ENCODE data around the gene TMEM176A.
"Not testable (repeated sequence)": the region's sequence is repeated elsewhere in the genome, so short reads cannot be mapped to it uniquely, and the experiment has no call there.

Gene TMEM176A

DNA sequence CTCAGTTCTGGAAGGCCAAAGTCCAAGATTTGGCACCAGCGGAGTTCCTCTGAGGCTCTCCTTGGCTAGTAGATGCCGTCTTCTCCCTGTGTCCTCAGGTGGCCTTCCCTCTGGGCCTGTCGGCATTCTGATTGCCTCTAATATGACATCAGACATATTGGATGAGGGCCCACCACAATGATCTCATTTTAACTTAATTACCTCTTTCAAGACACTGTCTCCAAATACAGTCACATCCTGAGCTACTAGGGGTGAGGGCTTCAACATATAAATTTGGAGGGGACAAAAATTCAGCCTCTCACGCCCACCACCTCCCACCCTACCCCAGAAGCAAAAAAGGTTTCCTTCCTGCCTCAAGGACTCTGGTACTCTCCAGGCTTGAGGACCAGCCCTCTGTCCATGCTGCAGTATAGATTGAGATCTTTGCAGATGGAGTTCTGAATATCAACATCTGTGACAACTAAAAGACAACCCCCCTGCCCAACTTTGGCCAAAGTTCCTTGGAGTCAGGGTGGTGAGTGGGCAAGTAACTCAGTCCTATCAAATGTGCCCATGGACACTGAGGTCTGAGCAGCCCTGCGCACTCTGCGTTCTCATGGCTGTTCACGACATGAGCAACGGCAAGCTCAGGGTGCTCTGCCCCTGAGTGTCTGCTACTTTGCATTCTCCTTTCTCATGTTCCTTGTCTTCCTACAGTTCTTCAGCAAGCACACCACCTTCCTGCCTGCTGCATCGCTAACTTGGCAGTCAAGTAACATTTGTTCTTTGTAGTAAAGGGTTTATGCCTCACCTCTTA lies 11.9 kb upstream of the TMEM176A start:
- FAIRE-seq: no peak

- no peak for FAIRE-seq
These were observed 10.0 kb upstream of the TMEM176A start for GRCh38 chr7:150790416-150791075.

- no peak for FAIRE-seq
These were observed 9.3 kb upstream of the TMEM176A start for GRCh38 chr7:150791304-150791703.

GRCh38 chr7:150791746-150792452 lies 8.7 kb upstream of the TMEM176A start:
- FAIRE-seq: no peak

DNA sequence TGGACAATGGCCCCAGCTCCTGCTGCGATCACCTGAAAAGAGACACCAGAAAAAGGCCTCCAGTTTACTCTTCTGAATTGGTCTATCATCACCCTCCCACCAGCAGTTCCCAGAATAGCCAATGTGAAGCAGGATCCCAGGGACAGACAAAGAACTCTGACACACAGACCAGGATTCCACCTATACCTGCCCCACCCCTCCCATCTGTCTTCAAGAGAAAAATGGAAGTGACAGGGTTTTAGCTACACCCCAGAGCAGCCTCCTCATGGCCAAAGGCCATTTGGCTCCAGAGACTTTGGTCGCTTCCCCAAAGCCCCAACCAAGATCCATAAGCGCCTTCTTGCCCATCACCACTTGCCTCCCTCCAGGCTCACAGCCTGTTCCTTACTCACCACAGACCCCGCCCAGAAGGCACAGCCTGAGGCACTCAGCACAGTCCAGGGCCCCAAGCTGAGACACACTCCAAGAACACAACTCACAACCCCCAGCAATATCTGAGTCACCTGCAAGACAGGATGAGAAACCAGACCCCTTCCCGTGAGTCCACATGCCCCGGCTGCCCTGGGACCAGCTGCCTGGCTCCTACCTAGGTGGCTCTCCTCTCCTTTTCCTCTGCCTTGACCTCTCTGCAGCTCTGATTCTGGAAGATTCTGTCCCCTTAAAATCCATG lies 6.9 kb upstream of the TMEM176A start:
- FAIRE-seq: no peak

- no peak for FAIRE-seq
These were observed 2.9 kb upstream of the TMEM176A start for GRCh38 chr7:150797661-150798060.

DNA sequence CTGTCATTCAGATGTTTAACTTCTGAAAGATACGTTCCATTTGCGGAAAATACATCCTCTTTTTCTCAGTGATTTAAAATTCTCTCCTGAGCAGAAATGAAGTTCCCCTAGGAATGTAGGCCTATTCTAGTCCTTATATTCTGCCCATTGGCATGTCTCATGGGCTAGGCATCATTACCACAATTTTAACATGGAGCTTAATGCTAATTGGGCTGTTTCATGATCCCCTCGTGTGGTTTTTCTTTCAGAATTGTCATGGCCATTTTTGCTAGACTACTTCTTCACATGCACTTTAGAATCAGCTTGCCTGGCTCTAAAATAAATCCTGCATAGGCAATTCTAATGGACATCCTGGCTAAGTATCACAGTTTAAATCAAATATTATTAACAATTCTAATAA lies 1.4 kb upstream of the TMEM176A start:
- no peak for FAIRE-seq

GRCh38 chr7:150799741-150800580 lies 608 bp upstream of the TMEM176A start, which contains the start of gene TMEM176B:
TMEM176B (minus strand) TSS chr7:150800364; CDS start chr7:150796569, 3,795 bp downstream.
- no peak for FAIRE-seq

- no peak for FAIRE-seq
These were observed 825 bp downstream of the TMEM176A start for GRCh38 chr7:150801242-150801945.

GRCh38 chr7:150801946-150802771 lies 1.6 kb downstream of the TMEM176A start:
- no peak for FAIRE-seq

DNA sequence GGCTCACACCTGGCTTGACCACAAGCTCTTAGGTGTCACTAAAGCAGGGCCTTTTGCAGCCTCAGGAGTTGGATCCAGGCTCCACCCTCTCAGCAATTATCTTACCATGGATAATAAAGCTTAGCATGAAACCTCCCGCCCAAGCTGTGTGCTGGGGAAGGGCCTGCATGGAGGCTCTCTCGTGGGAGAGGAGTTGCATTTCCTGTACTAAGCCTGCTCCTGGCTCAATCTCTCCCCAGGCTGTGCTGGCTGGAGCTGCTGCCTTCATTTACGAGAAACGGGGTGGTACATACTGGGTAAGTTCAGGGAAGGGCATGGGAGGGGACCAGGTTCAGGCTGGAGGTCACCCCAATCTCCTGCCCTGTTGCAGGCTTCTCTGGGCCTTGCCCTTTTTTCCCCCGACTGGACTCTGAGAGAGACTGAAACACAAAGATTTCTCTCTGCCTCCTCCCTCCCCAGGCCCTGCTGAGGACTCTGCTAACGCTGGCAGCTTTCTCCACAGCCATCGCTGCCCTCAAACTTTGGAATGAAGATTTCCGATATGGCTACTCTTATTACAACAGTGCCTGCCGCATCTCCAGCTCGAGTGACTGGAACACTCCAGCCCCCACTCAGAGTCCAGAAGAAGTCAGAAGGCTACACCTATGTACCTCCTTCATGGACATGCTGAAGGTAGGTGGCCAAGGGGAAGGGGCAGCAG lies 2.7 kb downstream of the TMEM176A start:
- no peak for FAIRE-seq

GRCh38 chr7:150804802-150805201 lies 4.2 kb downstream of the TMEM176A start:
- no peak for FAIRE-seq

GRCh38 chr7:150805864-150806263 lies 5.3 kb downstream of the TMEM176A start:
- FAIRE-seq: no peak

- FAIRE-seq: no peak
These were observed 5.9 kb downstream of the TMEM176A start for GRCh38 chr7:150806454-150806853.

- FAIRE-seq: no peak
These were observed 6.3 kb downstream of the TMEM176A start for GRCh38 chr7:150806863-150807262.

- not testable (repeated sequence) for FAIRE-seq
These were observed 7.3 kb downstream of the TMEM176A start for GRCh38 chr7:150807616-150808438.

DNA sequence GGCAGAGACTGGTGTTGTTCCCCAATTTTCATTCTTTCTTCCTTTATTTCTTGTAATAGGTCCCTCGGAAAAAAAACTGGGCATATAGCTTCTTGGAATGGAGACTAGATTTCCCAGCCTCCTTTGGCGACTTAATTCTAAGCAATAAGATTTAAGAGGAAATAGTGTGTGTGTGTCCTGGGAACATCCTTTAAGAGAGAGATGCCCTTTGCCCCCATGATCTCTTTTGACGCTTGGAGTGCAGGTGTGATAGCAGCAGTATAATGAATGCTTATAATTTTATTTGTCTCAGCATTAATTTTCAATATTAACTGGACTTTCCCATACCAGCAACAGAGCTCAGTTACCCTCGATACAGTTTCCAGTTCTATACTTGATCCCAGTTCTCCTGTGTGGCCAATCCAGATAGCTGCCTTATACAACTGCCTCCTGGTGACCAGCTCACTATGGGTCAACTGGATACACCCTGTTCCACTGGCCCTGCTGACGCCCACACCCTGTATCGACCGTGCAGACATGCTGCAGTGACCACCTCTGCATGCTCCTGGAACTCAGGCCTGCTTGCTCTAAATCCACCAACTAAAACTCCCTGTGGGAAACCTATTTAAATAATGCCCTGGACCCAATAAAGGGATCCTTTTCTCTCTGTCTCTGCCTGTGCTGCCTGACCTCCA lies 13.9 kb downstream of the TMEM176A start:
- FAIRE-seq: no peak

DNA sequence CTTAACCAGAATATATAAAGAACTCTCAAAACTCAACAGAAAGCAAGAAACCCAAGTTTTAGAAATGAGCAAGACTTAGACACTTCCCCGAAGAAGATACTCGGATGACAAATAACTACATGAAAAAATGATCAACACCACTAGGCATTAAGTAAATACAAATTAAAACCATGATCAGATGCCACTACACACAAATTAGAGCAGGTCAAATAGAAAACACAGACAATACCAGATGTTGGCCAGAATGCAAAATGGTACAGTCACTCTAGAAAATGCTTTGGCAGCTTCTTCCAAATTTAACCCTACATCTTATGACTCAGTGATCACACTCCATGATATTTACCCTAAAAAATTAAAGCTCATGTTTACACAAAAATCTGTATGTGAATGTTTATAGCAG lies 18.4 kb downstream of the TMEM176A start:
- no peak for FAIRE-seq

All from A204.1 (cell line).